ENCODE measurements around the gene TLL2.

- TF ChIP-seq, protein P1, sequence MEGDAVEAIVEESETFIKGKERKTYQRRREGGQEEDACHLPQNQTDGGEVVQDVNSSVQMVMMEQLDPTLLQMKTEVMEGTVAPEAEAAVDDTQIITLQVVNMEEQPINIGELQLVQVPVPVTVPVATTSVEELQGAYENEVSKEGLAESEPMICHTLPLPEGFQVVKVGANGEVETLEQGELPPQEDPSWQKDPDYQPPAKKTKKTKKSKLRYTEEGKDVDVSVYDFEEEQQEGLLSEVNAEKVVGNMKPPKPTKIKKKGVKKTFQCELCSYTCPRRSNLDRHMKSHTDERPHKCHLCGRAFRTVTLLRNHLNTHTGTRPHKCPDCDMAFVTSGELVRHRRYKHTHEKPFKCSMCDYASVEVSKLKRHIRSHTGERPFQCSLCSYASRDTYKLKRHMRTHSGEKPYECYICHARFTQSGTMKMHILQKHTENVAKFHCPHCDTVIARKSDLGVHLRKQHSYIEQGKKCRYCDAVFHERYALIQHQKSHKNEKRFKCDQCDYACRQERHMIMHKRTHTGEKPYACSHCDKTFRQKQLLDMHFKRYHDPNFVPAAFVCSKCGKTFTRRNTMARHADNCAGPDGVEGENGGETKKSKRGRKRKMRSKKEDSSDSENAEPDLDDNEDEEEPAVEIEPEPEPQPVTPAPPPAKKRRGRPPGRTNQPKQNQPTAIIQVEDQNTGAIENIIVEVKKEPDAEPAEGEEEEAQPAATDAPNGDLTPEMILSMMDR (conservative IDR thresholded peaks at IDR 0.05; ENCODE audit: low read depth in 2 of 2), result no peak
- TF ChIP-seq CREB1 (CRISPR knock-in tag; IDR thresholded peaks at IDR 0.05; ENCODE audit: low read depth) (no peak), REST (IDR thresholded peaks at IDR 0.05; ENCODE audit: unreplicated experiment) (no peak), POLR2AphosphoS5 (IDR thresholded peaks at IDR 0.05; ENCODE audit: low read depth) (no peak), EZH2 (IDR thresholded peaks at IDR 0.05; ENCODE audit: low read depth, unreplicated experiment) (no peak), NANOG (IDR thresholded peaks at IDR 0.05; ENCODE audit: borderline replicate concordance) (no peak), EZH2phosphoT487 (IDR thresholded peaks at IDR 0.05; ENCODE audit: unreplicated experiment) (no peak), ZNF114 (CRISPR knock-in tag; IDR thresholded peaks at IDR 0.05) (no peak), ZNF331 (CRISPR knock-in tag; IDR thresholded peaks at IDR 0.05; ENCODE audit: low read depth) (no peak)
These were observed 20.5 kb downstream of the TLL2 start for GRCh38 chr10:96493254-96493653.
